ENCODE results near the gene LRR1. TPM values are rescaled to one million over a fixed set of nuclear protein-coding genes. Genes with fewer than 3 reads are reported as not detected.

LRR1 gene
- total RNA-seq, 1 experiment from 2014 or later, result 34.8 TPM

DNA sequence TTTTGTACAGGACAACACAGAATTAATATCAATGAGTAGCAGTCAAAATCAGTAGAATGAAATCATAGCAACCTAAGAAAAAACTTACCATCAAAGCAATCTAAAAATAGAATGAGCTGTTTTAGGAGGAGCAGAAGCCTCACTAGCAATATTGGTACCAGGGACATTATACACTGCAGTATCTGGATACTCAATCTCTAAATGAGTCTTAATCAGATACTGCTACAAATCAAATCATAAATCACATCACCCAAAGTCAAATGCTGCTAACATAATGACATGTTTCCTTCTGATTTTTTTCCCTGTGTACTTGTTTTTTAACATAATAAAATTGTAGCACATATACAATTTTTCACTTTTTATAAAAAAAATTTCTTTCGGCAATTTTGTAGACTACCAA, 20.6 kb upstream of the LRR1 start:
- no peaks in the 10 kb centered on the region for H3K27me3 ChIP-seq (replicated peaks; ENCODE audit: control insufficient read depth, insufficient read depth, low read length)
- H3K4me1 ChIP-seq, result no peaks in the 10 kb centered on the region
- Mint-ChIP-seq H3K36me3 (ENCODE audit: insufficient read depth, unreplicated experiment) (peaks cover 79% of the 10 kb centered on the region), H3K4me1 (ENCODE audit: low read depth, unreplicated experiment) (peaks cover 21% of the 10 kb centered on the region), H3K9me3 (ENCODE audit: unreplicated experiment) (peaks cover 2% of the 10 kb centered on the region), H3K4me3 (ENCODE audit: unreplicated experiment) (no peak overlapping the region), H3K27me3 (ENCODE audit: insufficient read depth, unreplicated experiment) (no peaks in the 10 kb centered on the region), H3K27ac (ENCODE audit: unreplicated experiment) (no peak overlapping the region)
- no peak overlapping the region for H3K4me3 ChIP-seq (ENCODE audit: low read depth, low read length)
- TF ChIP-seq, protein P1, sequence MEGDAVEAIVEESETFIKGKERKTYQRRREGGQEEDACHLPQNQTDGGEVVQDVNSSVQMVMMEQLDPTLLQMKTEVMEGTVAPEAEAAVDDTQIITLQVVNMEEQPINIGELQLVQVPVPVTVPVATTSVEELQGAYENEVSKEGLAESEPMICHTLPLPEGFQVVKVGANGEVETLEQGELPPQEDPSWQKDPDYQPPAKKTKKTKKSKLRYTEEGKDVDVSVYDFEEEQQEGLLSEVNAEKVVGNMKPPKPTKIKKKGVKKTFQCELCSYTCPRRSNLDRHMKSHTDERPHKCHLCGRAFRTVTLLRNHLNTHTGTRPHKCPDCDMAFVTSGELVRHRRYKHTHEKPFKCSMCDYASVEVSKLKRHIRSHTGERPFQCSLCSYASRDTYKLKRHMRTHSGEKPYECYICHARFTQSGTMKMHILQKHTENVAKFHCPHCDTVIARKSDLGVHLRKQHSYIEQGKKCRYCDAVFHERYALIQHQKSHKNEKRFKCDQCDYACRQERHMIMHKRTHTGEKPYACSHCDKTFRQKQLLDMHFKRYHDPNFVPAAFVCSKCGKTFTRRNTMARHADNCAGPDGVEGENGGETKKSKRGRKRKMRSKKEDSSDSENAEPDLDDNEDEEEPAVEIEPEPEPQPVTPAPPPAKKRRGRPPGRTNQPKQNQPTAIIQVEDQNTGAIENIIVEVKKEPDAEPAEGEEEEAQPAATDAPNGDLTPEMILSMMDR (IDR thresholded peaks at IDR 0.05; ENCODE audit: insufficient read depth in 1 of 2, low read depth in 1 of 2, low read length in 1 of 2, severe bottlenecking in 1 of 2, unreplicated experiment in 1 of 2), result no peak
- intact Hi-C loops (cut with micrococcal nuclease; ENCODE audit: unreplicated experiment), result no loop called here
- CTCF ChIA-PET, result no interaction called here
- DNase-seq, result no peak
- H3K9me3 ChIP-seq, result no peaks in the 10 kb centered on the region
- peaks cover 3% of the 10 kb centered on the region for H3K36me3 ChIP-seq (ENCODE audit: control insufficient read depth, insufficient read depth, low read length)
- POLR2A ChIA-PET, result interaction anchor here (0.6 kb wide), 1 partner anchor 557 kb away, joined by 4 read pairs; no protein-coding TSS in a partner anchor
- BruUV-seq (replicated peaks), result no TSS peak

DNA sequence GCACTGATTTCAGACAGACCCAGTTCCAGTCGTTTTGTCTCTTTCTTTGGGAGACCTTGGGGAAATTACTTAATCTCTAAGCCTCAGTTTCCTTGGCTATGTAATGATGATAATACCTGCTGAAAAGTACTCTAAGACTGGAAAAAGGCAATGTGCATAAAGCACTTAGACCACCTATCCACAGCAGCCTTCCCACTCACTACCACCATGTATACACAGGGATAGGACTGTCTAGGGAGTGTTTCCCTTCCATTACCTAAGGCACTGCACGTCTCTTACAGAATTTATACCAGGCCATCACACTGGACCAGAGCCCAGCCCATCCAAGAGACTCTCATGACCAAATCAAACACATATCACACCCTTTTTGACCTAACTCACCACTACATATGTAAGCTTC, 18.9 kb upstream of the LRR1 start:
- H3K4me1 Mint-ChIP-seq (ENCODE audit: low read depth, unreplicated experiment), result peaks cover 21% of the 10 kb centered on the region
- POLR2A ChIA-PET, result interaction anchor here (0.8 kb wide), 1 partner anchor 54 kb away, joined by 4 read pairs; no protein-coding TSS in a partner anchor
- peaks cover 86% of the 10 kb centered on the region for H3K36me3 Mint-ChIP-seq (ENCODE audit: insufficient read depth, unreplicated experiment)
- Histone ChIP-seq H3K4me1 (peaks cover 10% of the 10 kb centered on the region), H3K4me3 (ENCODE audit: low read depth, low read length) (no peak overlapping the region), H3K27me3 (replicated peaks; ENCODE audit: control insufficient read depth, insufficient read depth, low read length) (no peaks in the 10 kb centered on the region), H3K36me3 (ENCODE audit: control insufficient read depth, insufficient read depth, low read length) (peaks cover 3% of the 10 kb centered on the region), H3K9me3 (no peaks in the 10 kb centered on the region)
- TF ChIP-seq, protein P1 (IDR thresholded peaks at IDR 0.05; ENCODE audit: insufficient read depth in 1 of 2, low read depth in 1 of 2, low read length in 1 of 2, severe bottlenecking in 1 of 2, unreplicated experiment in 1 of 2), result no peak
- H3K27ac Mint-ChIP-seq (ENCODE audit: unreplicated experiment), result no peak overlapping the region
- no peaks in the 10 kb centered on the region for H3K27me3 Mint-ChIP-seq (ENCODE audit: insufficient read depth, unreplicated experiment)
- H3K9me3 Mint-ChIP-seq (ENCODE audit: unreplicated experiment), result no peaks in the 10 kb centered on the region
- CTCF ChIA-PET, result interaction anchor here (0.8 kb wide), 1 partner anchor 118 kb away, joined by 3 read pairs; no protein-coding TSS in a partner anchor
- intact Hi-C loops (cut with micrococcal nuclease; ENCODE audit: unreplicated experiment), result no loop called here
- BruUV-seq (replicated peaks), result no TSS peak
- no peak for DNase-seq
- H3K4me3 Mint-ChIP-seq (ENCODE audit: unreplicated experiment), result no peak overlapping the region

DNA sequence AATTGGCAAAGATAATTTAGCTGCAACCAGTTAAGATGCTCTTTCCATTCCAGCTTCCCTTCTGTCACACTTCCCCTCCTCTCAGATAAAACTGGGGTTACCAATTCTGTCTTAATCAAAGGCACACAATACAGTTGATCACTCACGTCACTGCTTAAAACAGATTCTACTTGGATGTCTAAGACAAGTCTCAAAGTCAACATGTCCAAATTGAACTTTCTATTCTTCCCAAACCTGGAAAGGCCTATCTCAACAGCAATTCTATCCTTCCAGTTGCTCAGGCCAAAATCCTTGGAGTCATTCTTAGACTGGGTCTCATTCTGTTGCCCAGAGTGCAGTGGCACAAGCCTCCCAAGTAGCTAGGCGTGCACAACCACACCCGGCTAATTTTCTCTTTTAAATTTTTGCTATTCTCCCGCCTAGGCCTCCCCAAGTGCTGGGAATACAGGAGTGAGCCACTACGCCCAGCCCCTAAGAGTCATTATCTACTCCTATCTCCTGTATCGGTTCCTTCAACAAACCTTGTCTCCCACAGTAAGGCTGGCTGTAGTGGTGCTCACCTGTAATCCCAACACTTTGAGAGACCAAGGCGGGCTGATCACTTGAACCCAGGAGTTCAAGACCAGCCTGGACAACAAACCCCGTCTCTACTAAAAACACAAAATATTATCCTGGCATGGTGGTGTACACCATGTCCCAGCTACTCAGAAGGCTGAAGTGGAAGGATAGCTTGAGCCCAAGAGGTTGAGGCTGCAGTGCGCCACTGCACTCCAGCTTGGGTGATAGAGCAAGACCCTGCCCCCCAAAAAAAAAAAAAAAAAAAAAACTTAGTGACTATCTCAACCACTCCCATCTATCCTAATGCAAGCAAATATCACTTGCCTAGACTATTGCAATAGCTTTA, 17.3 kb upstream of the LRR1 start:
- Histone ChIP-seq H3K4me1 (peaks cover 10% of the 10 kb centered on the region), H3K36me3 (ENCODE audit: control insufficient read depth, insufficient read depth, low read length) (peaks cover 3% of the 10 kb centered on the region), H3K4me3 (ENCODE audit: low read depth, low read length) (no peak overlapping the region), H3K27me3 (replicated peaks; ENCODE audit: control insufficient read depth, insufficient read depth, low read length) (no peaks in the 10 kb centered on the region), H3K9me3 (no peaks in the 10 kb centered on the region)
- CTCF ChIA-PET, result interaction anchor here (0.7 kb wide), 1 partner anchor 378 kb away, joined by 9 read pairs; no protein-coding TSS in a partner anchor
- peak overlapping the region; percentile 46 for H3K4me3 Mint-ChIP-seq (ENCODE audit: unreplicated experiment)
- no TSS peak for BruUV-seq (replicated peaks)
- intact Hi-C loops (cut with micrococcal nuclease; ENCODE audit: unreplicated experiment), result no loop called here
- POLR2A ChIA-PET, result interaction anchor here (0.6 kb wide), 1 partner anchor 370 kb away, joined by 6 read pairs; no protein-coding TSS in a partner anchor
- peak overlapping the region; percentile 60 for H3K27ac Mint-ChIP-seq (ENCODE audit: unreplicated experiment)
- peaks cover 91% of the 10 kb centered on the region for H3K36me3 Mint-ChIP-seq (ENCODE audit: insufficient read depth, unreplicated experiment)
- TF ChIP-seq, protein P1 (IDR thresholded peaks at IDR 0.05; ENCODE audit: insufficient read depth in 1 of 2, low read depth in 1 of 2, low read length in 1 of 2, severe bottlenecking in 1 of 2, unreplicated experiment in 1 of 2), result no peak
- no peaks in the 10 kb centered on the region for H3K9me3 Mint-ChIP-seq (ENCODE audit: unreplicated experiment)
- no peak for DNase-seq
- H3K4me1 Mint-ChIP-seq (ENCODE audit: low read depth, unreplicated experiment), result peaks cover 21% of the 10 kb centered on the region
- H3K27me3 Mint-ChIP-seq (ENCODE audit: insufficient read depth, unreplicated experiment), result no peaks in the 10 kb centered on the region
